SK-N-SH treated with all-trans-retinoic acid at 6 μM for 48 hours (cell line): ENCODE results near the gene VGF.

ENCODE experiments used
- ARNTL ChIP-seq: fragments of 450-650 bp; formaldehyde crosslinking; IDR thresholded peaks from 2 replicates; pipeline ENCODE4 v1.5.0; 2020; ENCODE audit warnings: low read depth, mild to moderate bottlenecking, moderate library complexity, borderline replicate concordance
- BACH2 ChIP-seq: fragments of 250-450 bp; sonication (Bioruptor Pico); IDR thresholded peaks from 2 replicates; pipeline ENCODE4 v1.9.0; 2021; ENCODE audit warnings: mild to moderate bottlenecking, borderline replicate concordance
- CREB5 ChIP-seq: fragments of 250-450 bp; sonication (Bioruptor Pico); IDR thresholded peaks from 2 replicates; pipeline ENCODE4 v1.5.1; 2020; ENCODE audit warnings: low read depth, mild to moderate bottlenecking, moderate library complexity
- GLIS3 ChIP-seq: fragments of 250-450 bp; sonication (Bioruptor Pico); IDR thresholded peaks from 2 replicates; pipeline ENCODE4 v1.5.0; 2020; ENCODE audit warnings: mild to moderate bottlenecking, moderate library complexity
- OSR1 ChIP-seq: fragments of 250-450 bp; sonication (Bioruptor Pico); IDR thresholded peaks from 2 replicates; pipeline ENCODE4 v1.8.0; 2022; ENCODE audit warnings: moderate library complexity, mild to moderate bottlenecking, inconsistent platforms
- PATZ1 ChIP-seq: fragments of 250-450 bp; sonication (Bioruptor Pico); IDR thresholded peaks from 2 replicates; pipeline ENCODE4 v1.8.0; 2020; ENCODE audit warnings: mild to moderate bottlenecking, moderate library complexity, borderline replicate concordance
- PPARA ChIP-seq: fragments of 250-450 bp; sonication (Bioruptor Pico); IDR thresholded peaks from 2 replicates; pipeline ENCODE4 v1.5.0; 2020; ENCODE audit warnings: mild to moderate bottlenecking, borderline replicate concordance
- ZC3H10 ChIP-seq: fragments of 250-450 bp; sonication (Bioruptor Pico); IDR thresholded peaks from 2 replicates; pipeline ENCODE4 v1.5.1; 2021; ENCODE audit warnings: mild to moderate bottlenecking, moderate library complexity
- ZFP3 ChIP-seq: fragments of 250-450 bp; sonication (Bioruptor Pico); IDR thresholded peaks from 2 replicates; pipeline ENCODE4 v1.5.0; 2020; ENCODE audit warnings: mild to moderate bottlenecking, moderate library complexity
- ZFP30 ChIP-seq: fragments of 450-650 bp; formaldehyde crosslinking; IDR thresholded peaks from 2 replicates; pipeline ENCODE4 v1.5.0; 2022; ENCODE audit warnings: mild to moderate bottlenecking, moderate library complexity

GRCh38 chr7:101170617-101171441 lies 5.5 kb upstream of the VGF start:
- no peak for TF ChIP-seq ZC3H10 (CRISPR knock-in tag)
- TF ChIP-seq CREB5 (CRISPR knock-in tag) = no peak
- TF ChIP-seq ZFP3 (CRISPR knock-in tag) = no peak
- TF ChIP-seq PPARA (CRISPR knock-in tag) = no peak
- no peak for TF ChIP-seq PATZ1 (CRISPR knock-in tag)
- no peak for TF ChIP-seq ZFP30 (CRISPR knock-in tag)
- TF ChIP-seq GLIS3 (CRISPR knock-in tag) = no peak
- no peak for TF ChIP-seq BACH2 (CRISPR knock-in tag)
- no peak for TF ChIP-seq ARNTL (CRISPR knock-in tag)
- no peak for TF ChIP-seq OSR1 (CRISPR knock-in tag)
